ENCODE measurements around the gene MIF4GD.
A peak's percentile ranks its signal among the peaks of the same experiment; 100 is the strongest.
"Not testable (repeated sequence)": the region's sequence is repeated elsewhere in the genome, so short reads cannot be mapped to it uniquely, and the experiment has no call there.

MIF4GD gene, protein sequence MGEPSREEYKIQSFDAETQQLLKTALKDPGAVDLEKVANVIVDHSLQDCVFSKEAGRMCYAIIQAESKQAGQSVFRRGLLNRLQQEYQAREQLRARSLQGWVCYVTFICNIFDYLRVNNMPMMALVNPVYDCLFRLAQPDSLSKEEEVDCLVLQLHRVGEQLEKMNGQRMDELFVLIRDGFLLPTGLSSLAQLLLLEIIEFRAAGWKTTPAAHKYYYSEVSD

DNA sequence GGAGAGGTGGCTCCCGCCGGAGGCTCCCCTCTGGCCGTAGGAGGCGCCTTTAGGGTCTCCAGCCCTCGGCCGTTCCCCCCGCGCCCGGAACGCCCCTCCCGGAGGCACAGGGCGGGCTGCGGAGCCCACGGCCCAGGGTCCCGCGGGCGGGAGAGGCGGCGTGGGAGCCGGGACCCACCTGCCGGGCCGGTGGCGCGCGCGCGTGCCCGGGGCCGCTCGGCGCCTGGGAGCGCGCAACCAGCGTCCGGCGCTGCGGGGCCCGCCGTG lies at the start of gene MIF4GD:
Gene MIF4GD (minus strand): TSS at position 266 of the 267 bp plus-strand sequence. CDS start 1,036 bp downstream, outside the sequence.
- no peak for DNase-seq (ENCODE audit: low read depth)

DNA sequence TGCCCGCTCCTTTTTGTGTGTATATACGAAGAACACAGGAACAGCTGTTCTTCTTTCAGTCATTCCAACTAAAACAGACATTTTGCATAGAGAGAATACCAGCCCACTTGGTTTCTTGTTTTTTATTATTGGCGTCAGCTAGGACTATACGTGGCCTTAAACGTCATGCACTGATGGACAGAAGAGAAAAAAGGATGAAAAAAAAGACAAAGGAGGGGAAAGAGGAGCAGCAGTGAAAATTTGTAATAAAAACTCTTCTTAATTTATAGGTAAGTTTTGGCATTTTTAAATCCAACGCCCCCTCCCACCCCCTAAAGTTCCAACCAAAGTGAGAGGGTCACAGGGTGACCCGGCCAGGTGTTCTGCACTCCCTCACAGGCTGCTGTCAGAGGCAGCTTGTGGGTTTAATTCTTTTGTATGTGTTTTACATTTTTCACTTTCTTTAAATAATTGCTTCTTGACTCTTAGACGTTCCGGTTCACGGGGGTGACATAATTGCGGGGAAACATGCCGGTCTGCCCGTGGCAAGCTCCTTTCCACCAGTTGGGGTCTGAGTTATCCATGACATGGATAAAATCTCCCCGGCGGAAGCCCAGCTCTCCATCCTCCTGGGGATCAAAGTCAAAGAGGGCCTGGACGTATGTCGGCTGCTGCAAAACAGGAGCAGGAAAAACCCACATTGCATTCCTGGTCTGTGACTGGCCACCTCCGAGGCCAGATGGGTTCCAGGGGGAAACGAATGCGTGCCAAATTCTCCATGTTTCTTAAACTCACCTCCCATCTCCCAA lies 49.1 kb upstream of the MIF4GD start:
- no peak for DNase-seq (ENCODE audit: low read depth)

DNA sequence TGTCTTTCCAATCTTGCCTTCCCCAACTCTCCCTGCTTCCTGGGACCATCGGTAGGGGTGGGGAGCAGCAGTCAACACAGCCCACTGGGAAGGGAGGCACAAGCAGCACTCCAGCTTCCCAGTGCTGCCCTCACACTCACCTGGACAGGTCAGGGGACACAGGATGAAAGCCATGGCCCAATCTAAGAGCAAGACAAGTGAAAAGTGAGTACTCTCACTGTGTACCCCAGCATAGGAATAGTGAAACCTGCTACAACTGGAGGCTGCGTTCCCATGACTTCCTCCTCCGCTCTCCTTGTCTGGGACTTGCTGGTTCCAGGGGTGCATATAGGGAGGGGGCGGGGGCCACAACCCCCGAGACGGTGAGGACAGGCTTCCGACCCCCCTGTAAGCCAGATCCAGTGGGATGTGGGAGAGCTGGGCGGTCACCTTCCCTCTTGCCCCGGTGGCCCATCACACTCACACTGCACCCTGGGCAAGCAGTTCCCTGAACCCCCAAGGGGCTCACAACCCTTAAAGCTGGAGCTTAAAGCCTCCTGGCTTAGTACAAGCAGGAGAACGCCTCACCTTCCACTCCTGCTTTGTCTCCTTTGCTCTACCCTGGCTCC lies 47.7 kb upstream of the MIF4GD start:
- DNase-seq (ENCODE audit: low read depth): no peak

DNA sequence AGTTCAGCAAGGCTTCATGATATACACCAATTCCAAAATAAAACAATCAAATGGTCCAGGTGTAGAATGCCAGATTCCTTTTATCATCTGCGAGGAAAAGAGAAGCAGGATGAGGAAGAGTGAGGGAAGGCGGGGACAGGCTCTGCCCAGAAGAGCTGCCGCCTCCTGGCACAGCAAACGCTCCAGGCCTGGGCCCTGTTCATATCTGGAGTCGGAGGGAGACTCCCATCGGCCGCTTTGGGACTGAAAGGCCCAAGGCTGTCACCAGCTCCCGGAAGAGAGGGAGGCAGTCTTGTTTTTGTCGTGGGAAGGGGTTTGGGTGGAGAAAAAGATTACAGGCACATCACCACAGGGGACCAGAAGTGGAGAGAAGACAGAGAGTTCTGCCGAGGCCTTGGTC lies 47.2 kb upstream of the MIF4GD start:
- DNase-seq (ENCODE audit: low read depth): no peak

DNA sequence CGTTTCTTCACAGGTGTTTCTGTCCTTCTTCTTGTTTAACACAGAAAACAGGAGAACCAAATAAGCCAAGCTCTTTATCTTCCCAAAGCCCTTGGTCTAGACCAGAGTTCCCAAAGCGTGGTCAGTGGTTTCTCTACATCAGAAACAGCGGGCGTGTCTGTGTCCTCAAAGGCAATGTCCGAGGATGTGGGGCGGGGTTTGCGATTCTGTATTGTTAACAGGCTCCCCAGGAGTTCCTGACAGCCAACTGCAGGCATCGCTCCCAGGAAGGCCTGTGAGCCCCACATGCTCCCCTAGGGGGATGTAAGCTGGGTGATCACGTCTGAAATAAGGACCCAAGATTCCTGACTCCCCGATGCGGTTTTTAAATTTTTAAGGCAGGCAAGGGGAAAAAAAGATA lies 46.6 kb upstream of the MIF4GD start:
- no peak for DNase-seq (ENCODE audit: low read depth)

DNA sequence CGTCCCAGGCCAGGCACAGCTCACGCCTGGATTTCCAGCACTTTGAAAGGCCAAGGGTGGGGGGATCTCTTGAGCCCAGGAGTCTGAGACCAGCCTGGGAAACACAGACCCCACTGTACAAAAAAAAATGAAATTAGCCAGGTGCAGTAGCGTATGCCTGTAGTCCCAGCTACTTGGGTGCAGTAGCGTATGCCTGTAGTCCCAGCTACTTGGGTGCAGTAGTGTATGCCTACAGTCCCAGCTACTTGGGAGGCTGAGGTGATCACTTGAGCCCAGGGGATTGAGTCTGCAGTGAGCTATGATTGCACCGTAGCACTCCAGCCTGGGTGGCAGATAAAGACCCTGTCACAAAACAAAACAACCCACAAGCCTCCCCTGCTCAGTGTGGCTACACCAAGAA lies 45.2 kb upstream of the MIF4GD start:
- no peak for DNase-seq (ENCODE audit: low read depth)

DNA sequence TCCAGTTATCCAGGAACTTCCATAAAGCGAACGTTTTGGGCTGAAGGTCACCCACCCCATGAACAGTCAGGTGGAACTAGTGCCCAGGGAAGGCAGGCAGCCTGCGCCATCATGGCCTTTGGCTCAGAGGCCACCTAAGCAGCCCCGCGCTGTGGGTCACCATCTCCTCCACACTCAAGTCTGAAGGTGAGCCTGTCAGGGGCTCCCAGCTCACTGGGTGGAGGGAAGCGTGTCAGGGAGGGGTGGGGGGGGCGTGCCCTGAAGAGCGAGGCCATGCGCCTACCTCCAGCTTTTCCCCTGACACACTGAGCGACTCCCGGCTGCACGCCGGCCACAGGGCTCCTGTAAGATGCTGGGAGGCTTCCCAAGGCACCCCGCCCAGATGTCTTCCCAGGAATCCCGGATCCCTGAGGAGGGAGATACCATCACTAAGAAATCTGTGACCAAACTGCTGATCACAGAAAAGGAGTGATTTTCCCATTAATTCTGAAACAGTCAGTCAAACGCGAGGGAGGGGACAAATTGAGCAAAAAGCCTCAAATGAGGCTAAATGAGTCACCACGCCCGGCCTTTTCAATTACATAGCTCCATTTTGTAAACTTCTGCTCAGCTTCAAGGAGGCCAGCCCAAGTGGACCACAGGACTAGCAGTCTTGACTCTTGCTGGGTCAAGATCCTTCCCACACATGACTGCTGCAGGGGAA lies 44.7 kb upstream of the MIF4GD start:
- DNase-seq (ENCODE audit: low read depth): no peak

DNA sequence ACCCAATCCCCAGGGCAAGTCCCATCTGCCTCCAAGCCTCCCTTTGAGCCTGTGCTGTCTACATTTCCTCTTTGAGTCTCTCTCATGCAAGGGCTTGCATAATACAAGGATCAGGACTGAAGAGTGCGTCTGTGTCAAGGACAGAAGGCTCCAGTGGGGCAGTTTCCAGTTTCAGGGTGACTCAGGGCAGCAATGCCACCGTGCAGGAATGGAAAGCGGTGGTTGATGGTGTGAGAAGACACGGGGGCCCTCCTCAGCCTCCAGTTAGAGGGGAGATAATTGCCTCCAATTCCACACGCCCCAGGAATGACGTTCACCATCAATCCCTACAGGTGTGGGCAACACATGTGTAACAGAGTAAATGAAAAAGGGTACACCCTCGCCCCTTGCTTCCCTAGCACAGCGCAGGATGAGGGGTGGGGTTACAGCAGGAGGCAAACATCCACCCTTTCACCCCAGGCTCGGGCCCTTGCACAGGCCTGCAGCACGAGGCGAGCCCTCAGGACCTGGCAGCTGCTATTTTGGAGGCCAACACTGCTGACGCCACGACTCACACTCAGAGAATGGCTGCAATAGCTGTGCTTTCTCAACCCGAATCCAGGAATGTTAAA lies 43.0 kb upstream of the MIF4GD start:
- no peak for DNase-seq (ENCODE audit: low read depth)

DNA sequence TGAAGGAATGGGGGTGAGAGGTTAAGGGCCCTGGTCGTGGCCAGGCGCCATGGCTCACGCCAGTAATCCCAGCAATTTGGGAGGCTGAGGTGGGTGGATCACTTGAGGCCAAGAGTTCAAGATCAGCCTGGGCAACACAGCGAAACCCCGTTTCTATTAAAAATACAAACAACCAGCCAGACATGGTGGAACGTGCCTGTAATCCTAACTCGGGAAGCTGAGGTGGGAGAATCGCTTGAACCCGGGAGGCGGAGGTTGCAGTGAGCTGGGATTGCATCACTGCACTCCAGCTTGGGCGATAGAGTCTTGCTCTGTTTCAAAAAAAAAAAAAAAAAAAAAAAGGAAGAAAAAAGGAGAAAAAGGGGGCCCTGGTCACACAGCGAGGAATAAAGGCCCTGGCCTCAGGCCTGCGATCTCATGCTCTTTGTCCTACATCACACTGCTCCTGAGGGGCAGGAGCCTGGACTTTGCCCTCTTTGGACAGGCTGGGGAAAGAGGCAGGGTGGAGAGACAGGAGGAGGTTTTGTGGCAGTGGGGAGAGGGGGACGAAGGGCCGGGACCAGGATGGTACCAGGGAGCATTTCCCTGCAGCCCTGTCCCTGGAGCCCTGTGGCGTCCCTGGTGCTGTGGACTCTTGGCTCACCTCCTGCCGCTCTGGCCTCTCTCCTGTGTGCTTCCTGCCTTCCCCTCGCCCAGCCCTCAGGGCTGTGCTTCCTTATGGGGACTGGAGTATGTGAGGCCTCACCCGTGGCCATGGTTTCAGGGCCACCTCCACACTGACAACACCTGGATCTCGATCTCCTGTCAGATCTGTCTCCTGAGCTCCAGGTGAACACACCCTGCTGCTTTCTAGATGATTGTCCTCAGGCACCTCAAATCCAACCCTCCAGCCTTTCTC lies 38.0 kb upstream of the MIF4GD start:
- DNase-seq (ENCODE audit: low read depth): no peak

DNA sequence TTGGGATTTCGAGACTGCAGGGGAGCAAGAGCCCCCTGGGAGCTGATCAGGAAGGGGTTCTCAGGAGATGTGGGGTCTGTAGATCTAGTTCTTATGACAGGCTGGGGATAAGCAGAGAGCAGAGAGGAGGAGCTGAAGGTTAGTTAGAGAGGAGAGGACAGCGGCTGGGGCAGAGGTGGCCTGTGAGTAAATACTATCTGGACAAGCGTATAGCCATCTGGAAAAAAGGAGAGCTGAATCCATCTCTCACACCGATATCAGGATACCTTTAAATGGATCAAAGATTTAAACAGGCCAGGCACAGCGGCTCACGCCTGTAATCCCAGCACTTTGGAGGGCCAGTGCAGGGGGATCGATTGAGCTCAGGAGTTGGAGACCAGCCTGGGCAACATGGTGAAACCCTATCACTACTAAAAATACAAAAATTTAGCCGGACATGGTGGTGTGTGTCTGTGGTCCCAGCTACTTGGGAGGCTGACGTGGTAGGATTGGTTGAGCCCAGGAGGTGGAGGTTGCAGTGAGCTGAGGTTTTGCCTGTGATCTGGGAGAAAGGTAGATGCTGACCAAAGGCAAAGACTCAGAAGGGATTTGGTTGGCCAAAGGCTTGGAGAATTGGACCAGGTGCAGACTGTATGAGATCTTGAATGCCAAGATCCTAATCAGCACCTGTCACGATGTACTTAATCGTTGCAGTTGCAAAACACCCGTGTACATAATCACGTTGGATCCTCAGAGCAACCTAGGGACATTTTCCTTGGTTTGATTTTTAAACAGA lies 37.1 kb upstream of the MIF4GD start:
- DNase-seq (ENCODE audit: low read depth): no peak

DNA sequence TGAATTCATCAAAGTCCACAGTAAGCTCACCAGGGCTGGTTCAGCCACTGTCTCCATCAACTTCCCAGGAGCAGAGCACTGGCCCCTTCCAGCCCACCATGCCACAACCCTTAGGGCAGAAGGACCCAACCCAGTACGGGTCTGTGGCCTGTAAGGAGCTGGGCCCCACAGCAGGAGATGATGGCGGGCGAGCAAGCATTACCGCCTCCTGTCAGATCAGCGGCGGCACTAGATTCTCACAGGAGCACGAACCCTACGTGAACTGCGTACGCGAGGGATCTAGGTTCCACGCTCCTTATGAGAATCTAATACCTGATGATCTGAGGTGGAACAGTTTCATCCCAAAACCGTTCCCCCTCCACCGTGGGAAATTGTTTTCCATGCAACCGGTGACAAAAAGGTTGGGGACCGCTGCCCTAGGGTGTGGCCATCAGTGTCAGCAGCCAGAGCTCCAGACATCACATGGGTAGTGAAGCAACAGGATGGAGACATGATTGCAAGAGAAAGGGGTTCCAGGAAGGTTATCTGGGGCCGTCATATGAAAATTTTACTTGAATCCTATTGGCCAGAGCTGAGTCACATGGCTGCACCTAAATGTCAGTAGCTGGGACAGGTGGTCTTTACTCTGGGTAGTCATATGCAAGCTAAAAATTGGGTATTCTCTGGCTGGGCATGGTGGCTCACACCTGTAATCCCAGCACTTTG lies 30.6 kb upstream of the MIF4GD start:
- DNase-seq (ENCODE audit: low read depth): no peak

DNA sequence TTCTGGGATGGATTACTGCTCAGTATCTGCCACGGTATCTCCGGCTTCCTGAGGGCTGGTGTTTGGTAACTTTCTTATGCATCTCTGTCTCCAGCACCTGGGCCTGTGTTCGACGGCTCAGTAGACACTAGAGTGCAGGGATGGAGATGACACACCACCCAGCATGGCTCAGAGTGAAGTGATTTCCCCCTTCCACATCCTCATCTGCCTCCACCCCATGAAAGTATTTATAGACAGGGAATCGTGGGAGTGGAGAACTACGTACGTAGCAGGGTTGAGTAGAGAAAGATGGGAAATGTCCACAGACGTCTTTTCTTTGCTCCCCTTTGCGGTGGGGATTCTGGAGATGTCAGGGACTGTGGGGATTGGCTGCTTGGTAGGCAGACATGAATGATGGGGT lies 30.0 kb upstream of the MIF4GD start:
- DNase-seq (ENCODE audit: low read depth): no peak

DNA sequence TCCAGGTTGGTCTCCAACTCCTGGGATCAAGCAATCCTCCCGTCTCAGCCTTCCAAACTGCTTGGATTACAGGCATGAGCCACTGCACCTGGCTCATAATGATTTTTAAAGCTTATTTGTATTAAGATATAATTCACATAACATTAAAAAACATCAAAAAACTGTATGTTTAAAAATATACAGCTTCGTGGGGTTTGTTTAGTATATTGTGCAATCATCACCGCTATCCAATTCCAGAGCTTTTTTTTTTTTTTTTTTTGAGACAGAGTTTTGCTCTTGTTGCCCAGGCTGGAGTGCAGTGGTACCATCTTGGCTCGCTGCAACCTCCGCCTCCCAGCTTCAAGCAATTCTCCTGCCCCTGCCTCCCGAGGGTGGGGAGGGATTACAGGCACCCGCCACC lies 29.2 kb upstream of the MIF4GD start:
- DNase-seq (ENCODE audit: low read depth): no peak

DNA sequence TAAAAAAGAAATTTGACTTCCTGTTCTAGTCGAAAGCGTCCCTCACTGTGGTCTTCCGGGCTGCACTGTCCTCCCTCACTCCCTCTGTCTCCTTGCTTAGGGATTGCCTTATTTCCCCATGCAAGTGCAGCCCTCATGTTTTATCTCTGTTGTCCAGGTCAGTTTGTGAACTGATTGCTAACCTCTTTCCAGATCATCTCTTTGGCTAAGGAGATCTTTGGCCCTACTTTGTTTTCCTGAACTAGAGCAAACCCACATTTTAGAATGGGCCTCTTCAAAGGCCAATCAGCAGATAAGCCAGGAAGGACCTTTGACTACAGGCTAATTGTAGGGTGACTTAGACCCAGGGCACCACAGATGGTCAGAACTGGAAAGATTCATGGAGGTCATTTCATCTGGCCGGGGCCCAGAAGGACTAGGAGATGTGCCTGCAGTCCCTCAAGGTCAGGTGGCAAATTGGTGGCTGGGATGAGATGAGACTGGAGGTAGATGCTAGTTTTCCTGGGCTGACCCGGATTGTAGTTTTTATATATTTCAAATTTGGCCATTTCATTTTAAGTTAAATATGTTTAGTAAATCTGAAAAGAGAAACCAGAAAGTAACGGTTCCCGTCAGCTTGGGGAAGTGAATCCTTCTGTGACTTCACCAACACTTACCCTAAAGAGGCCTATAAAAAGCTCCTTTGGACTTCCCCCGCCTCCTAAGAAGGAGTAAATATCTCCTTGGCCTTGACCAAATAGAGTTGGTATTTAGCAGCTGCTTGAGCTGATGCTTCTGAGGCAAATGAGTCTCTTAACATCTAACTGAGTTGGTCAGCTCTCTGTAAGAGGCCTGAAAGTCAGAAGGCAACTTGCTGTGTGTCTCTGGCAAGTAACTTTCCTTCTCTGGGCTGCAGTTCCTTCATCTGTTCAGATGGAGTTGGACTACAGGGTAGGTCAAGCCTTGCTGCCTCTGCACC lies 24.4 kb upstream of the MIF4GD start:
- DNase-seq (ENCODE audit: low read depth): no peak

DNA sequence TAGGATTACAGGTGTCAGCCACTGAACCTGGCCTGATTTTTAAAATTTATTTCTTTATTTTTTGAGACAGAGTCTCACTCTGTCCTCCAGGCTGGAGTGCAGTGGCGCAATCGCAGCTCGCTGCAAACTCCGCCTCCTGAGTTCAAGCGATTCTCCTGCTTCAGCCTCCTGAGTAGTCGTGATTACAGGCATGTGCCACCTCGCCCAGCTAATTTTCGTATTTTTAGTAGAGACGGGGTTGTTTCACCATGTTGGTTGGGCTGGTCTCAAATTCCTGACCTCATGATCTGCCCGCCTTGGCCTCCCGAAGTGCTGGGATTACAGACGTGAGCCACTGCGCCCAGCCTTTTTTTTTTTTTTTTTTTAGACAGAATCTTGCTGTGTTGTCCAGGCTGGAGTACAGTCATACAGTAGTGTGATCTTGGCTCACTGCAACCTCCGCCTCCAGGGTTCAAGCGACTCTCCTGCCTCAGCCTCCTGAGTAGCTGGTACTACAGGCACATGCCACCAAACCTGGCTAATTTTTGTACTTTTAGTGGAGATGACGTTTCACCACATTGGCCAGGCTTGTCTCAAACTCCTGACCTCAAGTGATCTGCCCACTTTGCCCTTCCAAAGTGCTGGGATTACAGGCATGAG lies 21.9 kb upstream of the MIF4GD start:
- not testable (repeated sequence) for DNase-seq (ENCODE audit: low read depth)

DNA sequence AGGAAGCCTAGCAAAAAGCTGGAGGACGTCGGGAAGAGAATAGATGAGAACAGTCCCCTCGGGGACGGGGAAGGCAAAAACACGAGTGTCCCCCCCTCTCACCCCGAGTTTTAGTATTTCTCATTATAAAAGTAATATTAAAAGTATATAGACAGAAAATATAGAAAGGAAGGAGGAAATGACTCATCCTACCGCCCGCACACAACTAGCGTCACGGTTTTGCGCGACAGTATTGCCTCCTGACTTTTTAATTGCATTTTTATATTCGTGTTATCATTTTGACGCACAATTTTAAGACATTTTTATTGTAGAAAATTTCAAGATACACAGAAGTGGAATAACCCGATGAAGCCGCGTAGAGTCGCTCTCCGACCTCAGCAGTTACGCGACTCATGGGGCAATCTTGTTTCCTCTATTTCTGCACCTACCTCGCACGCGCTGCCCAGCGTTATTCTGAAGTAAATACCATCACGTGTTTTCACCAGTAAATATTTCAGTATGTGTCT lies 18.9 kb upstream of the MIF4GD start:
- peak; percentile 25 for DNase-seq (ENCODE audit: low read depth)

DNA sequence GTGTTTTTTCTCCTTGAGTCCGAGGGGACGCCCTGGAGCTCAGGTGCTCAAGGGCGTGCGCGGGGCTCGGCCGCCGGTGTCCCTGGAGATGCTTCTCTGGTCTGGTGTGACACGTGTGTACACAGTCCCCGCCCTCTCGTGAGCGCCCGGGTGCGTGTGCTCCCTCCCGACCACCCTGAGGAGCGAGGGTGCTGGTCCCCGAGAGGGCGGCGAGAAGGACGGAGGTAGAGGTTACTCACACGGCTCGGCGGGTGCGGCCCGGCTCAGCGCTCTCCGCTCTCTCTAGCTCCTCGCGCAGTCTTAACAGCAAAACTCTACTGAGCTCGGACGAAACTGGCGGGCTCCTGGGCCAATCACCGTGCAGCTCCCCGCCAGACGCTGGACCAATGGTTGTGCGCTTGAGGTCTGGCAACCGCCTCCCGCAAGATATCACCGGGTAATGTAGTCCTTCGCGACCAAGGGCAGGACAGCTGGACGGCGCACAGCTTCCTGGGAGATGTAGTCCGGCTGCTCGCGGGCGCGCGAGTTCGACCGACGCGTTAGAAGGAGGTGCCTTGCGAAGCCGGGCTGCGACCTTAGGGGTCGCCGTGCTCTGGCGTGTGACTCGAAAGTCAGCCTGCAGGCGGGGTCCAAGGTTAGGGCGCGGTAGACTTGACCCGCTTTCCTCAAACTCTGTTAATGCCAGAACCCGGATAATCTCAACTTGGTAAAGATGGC lies 18.2 kb upstream of the MIF4GD start, which contains the start of gene SLC25A19:
Gene SLC25A19 (minus strand): TSS at position 319 of the 717 bp plus-strand sequence. CDS start 2,669 bp downstream, outside the sequence.
- peak; percentile 84 for DNase-seq (ENCODE audit: low read depth)

Measured in stimulated activated CD8-positive, alpha-beta memory T cell treated with anti-CD3 and anti-CD28 coated beads, Interleukin-15, amount 100 ng/mL, for 24 hours (primary cell).